ENCODE data around the gene CLMP.

Gene CLMP

GRCh38 chr11:123052901-123053721 lies 141.9 kb downstream of the CLMP start:
- H3K4me3 ChIP-seq (ENCODE audit: low read depth, low read length): no peak overlapping the region
- DNase-seq (ENCODE audit: low read depth): no peak
- TF ChIP-seq CTCF (IDR thresholded peaks at IDR 0.05; ENCODE audit: low read depth, low read length, missing control alignments): no peak

DNA sequence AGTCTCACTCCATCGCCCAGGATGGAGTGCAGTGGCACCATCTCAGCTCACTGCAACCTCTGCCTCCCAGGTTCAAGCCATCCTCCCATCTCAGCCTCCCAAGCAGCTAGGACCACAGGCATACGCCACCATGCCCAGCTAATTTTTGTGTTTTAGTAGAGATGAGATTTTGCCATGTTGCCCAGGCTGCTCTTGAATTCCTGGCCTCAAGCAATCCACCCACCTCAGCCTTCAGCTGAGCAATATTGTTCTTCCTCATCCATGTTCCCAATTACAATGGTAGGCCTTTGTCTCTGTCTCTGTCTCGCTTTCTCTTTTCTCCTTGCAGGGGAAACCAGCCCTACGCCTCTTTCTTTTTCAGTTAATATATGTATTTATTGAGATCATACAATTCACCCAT lies 143.4 kb downstream of the CLMP start:
- TF ChIP-seq CTCF (IDR thresholded peaks at IDR 0.05; ENCODE audit: low read depth, low read length, missing control alignments): no peak
- no peak overlapping the region for H3K4me3 ChIP-seq (ENCODE audit: low read depth, low read length)
- no peak for DNase-seq (ENCODE audit: low read depth)

- TF ChIP-seq CTCF (IDR thresholded peaks at IDR 0.05; ENCODE audit: low read depth, low read length, missing control alignments): no peak
- no peak overlapping the region for H3K4me3 ChIP-seq (ENCODE audit: low read depth, low read length)
- no peak for DNase-seq (ENCODE audit: low read depth)
Observed at GRCh38 chr11:123051146-123051545, 143.9 kb downstream of the CLMP start.

DNA sequence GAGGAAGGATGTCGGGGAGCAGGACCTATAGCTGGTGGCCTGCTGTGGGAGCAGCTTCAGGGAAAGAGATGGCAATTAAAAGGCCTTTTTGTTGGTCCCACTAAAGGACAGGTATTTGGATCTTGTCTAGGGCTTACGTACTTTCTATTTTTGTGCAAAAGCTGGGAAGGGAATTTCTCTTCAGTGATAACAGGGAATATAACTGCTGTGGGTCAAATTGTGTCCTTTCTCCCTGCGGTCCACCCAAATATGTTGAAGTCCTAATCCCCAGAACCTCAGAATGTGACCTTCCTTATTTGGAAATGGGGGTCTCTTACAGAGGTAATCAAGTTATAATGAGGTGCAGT lies 147.1 kb downstream of the CLMP start:
- no peak for DNase-seq (ENCODE audit: low read depth)
- H3K4me3 ChIP-seq (ENCODE audit: low read depth, low read length): no peak overlapping the region
- TF ChIP-seq CTCF (IDR thresholded peaks at IDR 0.05; ENCODE audit: low read depth, low read length, missing control alignments): no peak

- no peak overlapping the region for H3K4me3 ChIP-seq (ENCODE audit: low read depth, low read length)
- DNase-seq (ENCODE audit: low read depth): no peak
- no peak for TF ChIP-seq CTCF (IDR thresholded peaks at IDR 0.05; ENCODE audit: low read depth, low read length, missing control alignments)
Observed at GRCh38 chr11:123047266-123047946, 147.6 kb downstream of the CLMP start.

- TF ChIP-seq CTCF (IDR thresholded peaks at IDR 0.05; ENCODE audit: low read depth, low read length, missing control alignments): no peak
- no peak for DNase-seq (ENCODE audit: low read depth)
- no peak overlapping the region for H3K4me3 ChIP-seq (ENCODE audit: low read depth, low read length)
Observed at GRCh38 chr11:123046473-123047259, 148.4 kb downstream of the CLMP start.
